Astrocyte (in vitro differentiated cells and primary cell): ENCODE measurements around the gene PIK3R1.

Experiments used
- CTCF ChIP-seq: IDR thresholded peaks from 2 replicates; pipeline ENCODE4 v1.5.1; 2011; ENCODE audit warnings: low read depth, mild to moderate bottlenecking, inconsistent platforms, low read length, moderate library complexity; ENCODE audit not compliant: insufficient read depth
- EZH2 ChIP-seq: IDR thresholded peaks from 2 replicates; pipeline ENCODE4 v1.6.1; 2012; ENCODE audit warnings: mild to moderate bottlenecking, low read length, inconsistent platforms; ENCODE audit not compliant: insufficient read depth

GRCh38 chr5:68192679-68193060, 22.9 kb upstream of the PIK3R1 start:
- TF ChIP-seq CTCF: no peak
- no peak for TF ChIP-seq EZH2
